IPS DF 6.9 (cell line): ENCODE data around the gene GLB1L.

Experiments
- DNase-seq: peaks from one replicate; pipeline ENCODE4 v3.0.0-alpha.2; 2013; ENCODE audit warnings: low read depth, low spot score
- H3K27ac ChIP-seq: one replicate; pipeline ENCODE4 v1.5.1; 2013; ENCODE audit warnings: low read length, control low read depth
- H3K27me3 ChIP-seq: 2 replicates; pipeline ENCODE4 v1.6.1; 2013; ENCODE audit warnings: mild to moderate bottlenecking, low read length; ENCODE audit not compliant: control insufficient read depth, insufficient read depth
- H3K36me3 ChIP-seq: 2 replicates; pipeline ENCODE4 v1.6.1; 2013; ENCODE audit warnings: low read length; ENCODE audit not compliant: control insufficient read depth, insufficient read depth
- H3K4me1 ChIP-seq: 2 replicates; pipeline ENCODE4 v1.6.1; 2013; ENCODE audit warnings: low read length; ENCODE audit not compliant: control insufficient read depth, insufficient read depth
- H3K4me3 ChIP-seq: 2 replicates; pipeline ENCODE4 v1.5.1; 2013; ENCODE audit warnings: mild to moderate bottlenecking, low read length
- H3K9me3 ChIP-seq: 2 replicates; pipeline ENCODE4 v1.6.1; 2013; ENCODE audit warnings: low read length, inconsistent platforms; ENCODE audit not compliant: control insufficient read depth, insufficient read depth
- WGBS: extraction: QIAGEN DNeasy Blood & Tissue Kit; methylation state at CpG from one replicate; pipeline ENCODE4 v1.1.7; 2013; ENCODE audit warnings: mixed read lengths, missing lambda C conversion rate; ENCODE audit not compliant: insufficient read length, insufficient coverage; 5-methylcytosine and 5-hydroxymethylcytosine counted together

The GLB1L gene

DNA sequence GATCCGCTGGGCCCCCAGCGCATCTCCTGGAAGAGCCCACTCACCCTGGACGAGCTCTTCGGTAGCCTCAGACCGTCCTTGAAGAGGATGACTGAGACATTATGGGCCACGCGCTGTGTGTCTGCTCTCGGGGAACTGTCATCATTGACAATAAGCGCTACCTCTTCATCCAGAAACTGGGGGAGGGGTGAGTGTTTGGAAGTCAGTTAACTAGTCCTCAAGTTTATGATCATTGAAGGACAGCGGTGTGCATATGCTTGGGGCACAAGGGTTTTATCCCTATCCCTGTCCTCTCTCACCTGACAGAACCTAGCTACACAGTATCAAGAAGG lies 621 bp upstream of the GLB1L start:
- Histone ChIP-seq H3K4me1 (peaks cover 2% of the 10 kb centered on the region; the same call in 1 of the 2 replicates), H3K27ac (no peak overlapping the region), H3K4me3 (peak overlapping the region; percentile 63; the same call in 1 of the 2 replicates), H3K27me3 (no peaks in the 10 kb centered on the region), H3K9me3 (no peaks in the 10 kb centered on the region), H3K36me3 (peaks cover 4% of the 10 kb centered on the region)
- no peak for DNase-seq
- no CpG with 5 or more reads among the region's 10 CpGs for WGBS

DNA sequence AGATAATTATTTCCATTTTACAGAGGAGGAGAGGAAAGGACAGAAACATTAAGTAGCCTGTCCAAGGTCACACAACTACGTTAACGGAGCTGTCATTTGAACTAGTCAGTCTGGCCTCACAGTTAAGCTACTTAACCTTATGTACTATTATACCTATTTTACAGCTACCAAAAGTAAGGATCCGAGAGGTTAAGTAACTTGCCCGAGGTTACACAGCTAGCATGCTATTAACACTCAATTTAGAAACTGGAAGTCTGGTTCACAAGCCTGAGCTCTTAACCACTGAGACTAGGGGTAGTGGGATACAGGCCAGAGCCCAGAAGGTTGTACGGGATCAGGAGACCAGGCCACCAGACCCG lies 476 bp downstream of the GLB1L start:
- no peak for DNase-seq
- WGBS, result no CpG with 5 or more reads among the region's 6 CpGs

DNA sequence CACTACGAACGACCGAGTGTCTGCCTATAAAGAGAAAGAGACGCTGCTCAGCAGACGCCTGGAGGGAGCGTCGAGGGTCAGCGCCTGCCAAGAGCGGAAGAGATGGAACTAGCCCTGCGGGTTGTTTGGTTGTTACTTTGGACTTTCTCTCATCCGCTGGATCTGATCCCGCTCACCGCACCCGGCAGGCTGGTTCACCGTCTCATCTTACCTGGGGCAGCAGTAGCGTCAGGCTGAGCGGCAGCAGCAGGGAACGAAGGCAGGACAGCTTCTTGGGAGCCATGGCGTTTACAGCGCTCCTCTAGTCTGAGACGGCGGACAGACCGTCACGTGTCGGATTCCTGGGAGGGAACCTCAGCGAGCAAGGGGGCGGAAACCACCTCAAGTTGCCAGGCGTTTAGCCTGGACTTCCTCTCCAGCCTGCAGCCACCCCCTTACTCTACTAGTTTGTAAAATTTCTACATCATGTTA lies 1.9 kb downstream of the GLB1L start:
- Histone ChIP-seq H3K36me3 (no peaks in the 10 kb centered on the region), H3K4me3 (no peak overlapping the region), H3K4me1 (peaks cover 2% of the 10 kb centered on the region; the same call in 1 of the 2 replicates), H3K27me3 (no peaks in the 10 kb centered on the region), H3K9me3 (no peaks in the 10 kb centered on the region), H3K27ac (no peak overlapping the region)
- no CpG with 5 or more reads among the region's 28 CpGs for WGBS
- no peak for DNase-seq

More for the DNA sequence above, 476 bp downstream of the GLB1L start:
- no peaks in the 10 kb centered on the region for H3K9me3 ChIP-seq
- no peaks in the 10 kb centered on the region for H3K27me3 ChIP-seq
- no peak overlapping the region for H3K27ac ChIP-seq
- peaks cover 2% of the 10 kb centered on the region; the same call in 1 of the 2 replicates for H3K4me1 ChIP-seq
- H3K4me3 ChIP-seq, result peak overlapping the region; percentile 63; the same call in 1 of the 2 replicates
- H3K36me3 ChIP-seq, result no peaks in the 10 kb centered on the region

GRCh38 chr2:219234331-219234730 lies 10.9 kb downstream of the GLB1L start:
- no CpG with 5 or more reads among the region's 3 CpGs for WGBS

GRCh38 chr2:219230059-219230540 lies 15.1 kb downstream of the GLB1L start:
- no peak overlapping the region for H3K27ac ChIP-seq
- no CpG with 5 or more reads among the region's 24 CpGs for WGBS

More at GRCh38 chr2:219234331-219234730, 10.9 kb downstream of the GLB1L start:
- Histone ChIP-seq H3K4me3 (no peak overlapping the region), H3K36me3 (peaks cover 23% of the 10 kb centered on the region), H3K9me3 (no peaks in the 10 kb centered on the region), H3K27ac (no peak overlapping the region), H3K27me3 (no peaks in the 10 kb centered on the region), H3K4me1 (no peaks in the 10 kb centered on the region)
- DNase-seq, result no peak

GRCh38 chr2:219229305-219230058 lies 15.8 kb downstream of the GLB1L start, which contains the start of the genes ANKZF1 and ATG9A:
ANKZF1 (plus strand) TSS chr2:219229806; CDS start chr2:219230258, 452 bp downstream.
ATG9A (minus strand) TSS chr2:219229636; CDS start chr2:219228024, 1,612 bp downstream.
- no peaks in the 10 kb centered on the region for H3K27me3 ChIP-seq
- H3K9me3 ChIP-seq, result no peaks in the 10 kb centered on the region
- H3K4me1 ChIP-seq, result 0 out of 2 replicates have a peak, but pooled peaks cover 3% of the 10 kb centered on the region
- H3K36me3 ChIP-seq, result peaks cover 9% of the 10 kb centered on the region
- no CpG with 5 or more reads among the region's 80 CpGs for WGBS
- no peak within 1 kb of the TSS for H3K27ac ChIP-seq
- no peak for DNase-seq
- H3K4me3 ChIP-seq, result peak within 1 kb of the TSS; percentile 89

More at GRCh38 chr2:219230059-219230540, 15.1 kb downstream of the GLB1L start:
- Histone ChIP-seq H3K36me3 (peaks cover 8% of the 10 kb centered on the region; the same call in 1 of the 2 replicates), H3K4me1 (0 out of 2 replicates have a peak, but pooled peaks cover 3% of the 10 kb centered on the region), H3K4me3 (peak overlapping the region; percentile 89), H3K27me3 (no peaks in the 10 kb centered on the region), H3K9me3 (no peaks in the 10 kb centered on the region)
- DNase-seq, result no peak

DNA sequence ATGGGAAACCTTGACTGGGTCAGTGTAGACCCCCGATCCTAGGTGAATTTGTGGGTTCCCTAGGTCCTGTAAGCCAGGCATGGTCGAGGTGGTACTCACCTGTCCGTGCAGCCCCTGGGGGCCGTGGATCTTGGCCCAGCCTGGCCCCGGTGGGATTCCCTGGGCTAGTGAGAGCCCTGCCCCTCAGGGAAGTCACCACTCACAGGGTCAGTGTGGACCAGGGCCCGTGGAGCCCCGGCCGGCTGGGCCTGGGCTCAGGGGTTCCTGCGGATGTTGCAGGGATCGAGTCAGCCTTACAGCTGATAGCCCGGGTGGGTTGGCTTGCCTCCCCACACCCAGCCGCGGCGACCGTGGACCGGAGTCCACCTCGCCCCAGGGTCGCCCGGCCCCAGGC lies 16.3 kb downstream of the GLB1L start:
- Histone ChIP-seq H3K4me1 (0 out of 2 replicates have a peak, but pooled peaks cover 3% of the 10 kb centered on the region), H3K4me3 (peak overlapping the region; percentile 89), H3K36me3 (peaks cover 14% of the 10 kb centered on the region), H3K27ac (no peak overlapping the region), H3K27me3 (no peaks in the 10 kb centered on the region), H3K9me3 (no peaks in the 10 kb centered on the region)
- WGBS, result no CpG with 5 or more reads among the region's 19 CpGs
- DNase-seq, result no peak

DNA sequence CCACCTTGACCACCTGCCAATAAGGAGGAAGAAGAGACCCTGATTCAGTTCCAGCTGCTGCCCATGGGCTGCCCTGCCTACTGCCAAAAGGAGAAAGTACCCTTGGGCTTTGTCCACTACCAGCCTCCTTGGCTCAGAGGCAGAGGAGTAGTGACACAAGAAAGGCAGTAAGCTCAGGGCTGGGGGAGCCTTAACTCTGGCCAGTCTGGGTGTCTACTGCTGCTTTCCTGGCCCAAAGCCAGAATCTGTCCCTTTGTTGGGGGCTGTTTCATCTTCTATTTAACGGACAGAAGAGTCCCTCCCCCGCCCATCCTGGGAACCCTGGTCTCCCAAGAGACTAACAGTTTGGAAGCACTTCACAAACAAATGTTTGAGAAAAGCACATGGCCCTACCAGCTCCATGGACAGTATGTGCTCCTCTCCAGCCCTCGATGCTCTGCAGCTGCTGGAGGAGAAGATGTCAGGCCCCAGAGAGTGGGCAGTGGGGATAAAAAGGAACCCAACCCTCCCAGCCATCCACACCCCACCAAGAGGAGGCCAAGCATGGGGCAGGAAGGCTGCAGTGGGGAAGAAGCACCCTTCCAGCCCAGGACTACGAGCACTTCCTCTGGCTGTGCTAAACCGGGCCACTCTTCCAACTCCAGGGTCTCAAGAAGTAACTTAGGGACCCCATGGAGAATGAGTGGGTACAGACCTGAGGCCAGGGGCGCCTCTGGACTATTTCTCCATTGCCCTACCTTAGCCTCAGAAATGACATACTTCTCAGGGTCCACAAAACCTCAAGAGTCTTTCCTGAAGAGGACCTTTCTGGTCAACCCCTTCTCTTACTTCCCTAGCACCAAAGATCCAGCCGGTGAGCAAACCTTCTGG lies 17.0 kb downstream of the GLB1L start:
- Histone ChIP-seq H3K4me1 (0 out of 2 replicates have a peak, but pooled peaks cover 3% of the 10 kb centered on the region), H3K4me3 (peak overlapping the region; percentile 89; the same call in 1 of the 2 replicates), H3K9me3 (no peaks in the 10 kb centered on the region), H3K36me3 (peaks cover 21% of the 10 kb centered on the region), H3K27me3 (no peaks in the 10 kb centered on the region), H3K27ac (no peak overlapping the region)
- WGBS, result no CpG with 5 or more reads among the region's 7 CpGs
- no peak for DNase-seq

DNA sequence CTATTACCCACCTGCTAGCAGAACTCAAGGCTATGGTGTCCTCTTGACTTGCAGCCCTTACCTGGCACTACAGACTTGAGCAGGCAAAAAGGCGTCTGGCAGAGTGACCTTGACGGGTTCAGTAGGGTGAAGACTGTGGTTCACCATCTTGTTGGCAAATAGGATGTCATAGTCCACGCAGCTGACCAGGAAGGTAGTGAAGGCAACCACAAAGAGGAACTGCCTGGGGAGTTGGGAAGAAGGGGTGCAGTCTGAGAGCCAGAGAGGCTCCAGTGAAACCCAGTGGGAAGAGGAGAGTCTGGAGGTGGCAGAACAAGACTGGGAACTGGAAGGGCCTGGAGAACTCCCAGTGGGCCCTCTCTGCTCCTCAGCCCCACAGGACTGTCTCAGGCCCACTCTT lies 19.9 kb downstream of the GLB1L start:
- Histone ChIP-seq H3K27ac (no peak overlapping the region), H3K27me3 (no peaks in the 10 kb centered on the region), H3K9me3 (no peaks in the 10 kb centered on the region), H3K36me3 (peaks cover 30% of the 10 kb centered on the region), H3K4me3 (no peak overlapping the region), H3K4me1 (0 out of 2 replicates have a peak, but pooled peaks cover 3% of the 10 kb centered on the region)
- no peak for DNase-seq
- WGBS, result no CpG with 5 or more reads among the region's 3 CpGs
